IMR-90 (cell line): ENCODE measurements around the gene RAB20.

Source experiments
- CEBPB ChIP-seq: IDR thresholded peaks from 2 replicates; pipeline ENCODE4 v1.6.1; 2012; ENCODE audit warnings: low read depth, low read length, improper control_type of control experiment
- CHD1 ChIP-seq: IDR thresholded peaks from 2 replicates; pipeline ENCODE4 v1.6.1; 2012; ENCODE audit warnings: low read depth, low read length, improper control_type of control experiment
- CTCF ChIP-seq: conservative IDR thresholded peaks from 2 replicates; pipeline ENCODE4 v1.5.1; 2012; ENCODE audit warnings: mild to moderate bottlenecking, low read depth, low read length, improper control_type of control experiment
- ELK1 ChIP-seq: fragments of 150-350 bp; IDR thresholded peaks from 2 replicates; pipeline ENCODE4 v1.6.1; 2016; ENCODE audit warnings: low read depth, mild to moderate bottlenecking, low read length, moderate library complexity, borderline replicate concordance
- MAFK ChIP-seq: IDR thresholded peaks from 2 replicates; pipeline ENCODE4 v1.6.1; 2012; ENCODE audit warnings: low read depth, low read length, improper control_type of control experiment
- MAZ ChIP-seq: IDR thresholded peaks from 2 replicates; pipeline ENCODE4 v1.6.1; 2012; ENCODE audit warnings: low read depth, mild to moderate bottlenecking, low read length, improper control_type of control experiment, moderate library complexity, borderline replicate concordance
- MXI1 ChIP-seq: IDR thresholded peaks from 2 replicates; pipeline ENCODE4 v1.6.1; 2012; ENCODE audit warnings: low read depth, mild to moderate bottlenecking, low read length, moderate library complexity, borderline replicate concordance
- NFE2L2 ChIP-seq: fragments of 150-350 bp; IDR thresholded peaks from 2 replicates; pipeline ENCODE4 v1.6.1; 2016; ENCODE audit warnings: low read depth, mild to moderate bottlenecking, low read length
- POLR2A ChIP-seq: IDR thresholded peaks from 2 replicates; pipeline ENCODE4 v1.6.1; 2012; ENCODE audit warnings: mild to moderate bottlenecking, low read depth, low read length
- RCOR1 ChIP-seq: IDR thresholded peaks from 2 replicates; pipeline ENCODE4 v1.6.1; 2012; ENCODE audit warnings: mild to moderate bottlenecking, low read length, improper control_type of control experiment; ENCODE audit not compliant: insufficient replicate concordance
- RFX5 ChIP-seq: IDR thresholded peaks from 2 replicates; pipeline ENCODE4 v1.8.0; 2012; ENCODE audit warnings: low read depth, mild to moderate bottlenecking, low read length, moderate library complexity
- SMC3 ChIP-seq: fragments of 150-350 bp; IDR thresholded peaks from 2 replicates; pipeline ENCODE4 v1.6.1; 2016; ENCODE audit warnings: low read depth, mild to moderate bottlenecking, antibody characterized with exemption, low read length, moderate library complexity
- TF ChIP-seq, protein P1 (sequence below): fragments of 150-350 bp; IDR thresholded peaks from 2 replicates; pipeline ENCODE4 v1.6.1; 2017; ENCODE audit warnings: mild to moderate bottlenecking, antibody characterized with exemption, low read length, low read depth

- TF ChIP-seq POLR2A, result no peak
- no peak for TF ChIP-seq CTCF
- no peak for TF ChIP-seq CEBPB
- no peak for TF ChIP-seq RCOR1
- TF ChIP-seq CHD1, result no peak
- no peak for TF ChIP-seq NFE2L2
- TF ChIP-seq, protein P1, sequence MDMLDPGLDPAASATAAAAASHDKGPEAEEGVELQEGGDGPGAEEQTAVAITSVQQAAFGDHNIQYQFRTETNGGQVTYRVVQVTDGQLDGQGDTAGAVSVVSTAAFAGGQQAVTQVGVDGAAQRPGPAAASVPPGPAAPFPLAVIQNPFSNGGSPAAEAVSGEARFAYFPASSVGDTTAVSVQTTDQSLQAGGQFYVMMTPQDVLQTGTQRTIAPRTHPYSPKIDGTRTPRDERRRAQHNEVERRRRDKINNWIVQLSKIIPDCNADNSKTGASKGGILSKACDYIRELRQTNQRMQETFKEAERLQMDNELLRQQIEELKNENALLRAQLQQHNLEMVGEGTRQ, result no peak
- no peak for TF ChIP-seq MAZ
- TF ChIP-seq ELK1, result no peak
- TF ChIP-seq MXI1, result no peak
- no peak for TF ChIP-seq SMC3
- TF ChIP-seq MAFK, result no peak
- TF ChIP-seq RFX5, result no peak
These were observed 78.0 kb downstream of the RAB20 start for GRCh38 chr13:110483386-110483968.
